Keratinocyte (primary cell): ENCODE results near the gene SLC41A3. TPM values are rescaled to one million over a fixed set of nuclear protein-coding genes. Genes with fewer than 3 reads are reported as not detected.
A peak's percentile ranks its signal among the peaks of the same experiment; 100 is the strongest.

ENCODE experiments used
- DNase-seq: peaks from one replicate; pipeline ENCODE4 v3.0.0-alpha.2; 2011; ENCODE audit warnings: low read depth, missing footprints, low spot score
- FAIRE-seq: peaks from 2 replicates; lab custom pipeline; 2011; peaks lifted over from hg19 to GRCh38; lab: Jason Lieb, UNC
- H2AFZ ChIP-seq: 2 replicates; pipeline ENCODE4 v1.6.0; 2012; ENCODE audit warnings: low read length, control low read depth, inconsistent platforms; ENCODE audit not compliant: control insufficient read depth
- H3K27ac ChIP-seq: 2 replicates; pipeline ENCODE4 v1.5.1; 2011; ENCODE audit warnings: low read length; ENCODE audit not compliant: control insufficient read depth, insufficient read depth
- H3K27me3 ChIP-seq: 3 replicates; pipeline ENCODE4 v1.6.0; 2011; ENCODE audit warnings: low read length; ENCODE audit not compliant: control insufficient read depth, insufficient read depth; ENCODE audit errors: extremely low read depth
- H3K36me3 ChIP-seq, 2 experiments: 2 replicates in 1 of 2; 3 replicates in 1 of 2; pipeline ENCODE4 v1.5.1; 2011; ENCODE audit warnings: low read length in 2 of 2, mild to moderate bottlenecking in 1 of 2; ENCODE audit not compliant: control insufficient read depth in 2 of 2, insufficient read depth in 2 of 2; ENCODE audit errors: extremely low read depth in 1 of 2
- H3K4me1 ChIP-seq: 3 replicates; pipeline ENCODE4 v1.5.1; 2011; ENCODE audit warnings: low read length; ENCODE audit not compliant: control insufficient read depth, insufficient read depth; ENCODE audit errors: extremely low read depth
- H3K4me2 ChIP-seq: 3 replicates; pipeline ENCODE4 v1.6.0; 2011; ENCODE audit warnings: low read depth, low read length; ENCODE audit not compliant: control insufficient read depth, insufficient read depth; ENCODE audit errors: extremely low read depth
- H3K4me3 ChIP-seq, 3 experiments: fragments of 200-600 bp in 1 of 3; sonication (generic) in 1 of 3; 2 replicates in 2 of 3; 3 replicates in 1 of 3; pipeline ENCODE4 v1.5.1; 2011 to 2016; ENCODE audit warnings: low read length in 3 of 3, mild to moderate bottlenecking in 3 of 3, control low read depth in 2 of 3, inconsistent platforms in 1 of 3, low read depth in 1 of 3, mixed read lengths in 1 of 3, mixed run types in 1 of 3, moderate library complexity in 1 of 3; ENCODE audit not compliant: control insufficient read depth in 2 of 3, insufficient read depth in 2 of 3; ENCODE audit errors: extremely low read depth in 1 of 3
- H3K79me2 ChIP-seq: 2 replicates; pipeline ENCODE4 v1.6.0; 2012; ENCODE audit warnings: low read length; ENCODE audit not compliant: control insufficient read depth, insufficient read depth
- H3K9ac ChIP-seq: 3 replicates; pipeline ENCODE4 v1.6.0; 2011; ENCODE audit warnings: low read length; ENCODE audit not compliant: control insufficient read depth, insufficient read depth; ENCODE audit errors: extremely low read depth
- H3K9me1 ChIP-seq: 3 replicates; pipeline ENCODE4 v1.6.0; 2011; ENCODE audit warnings: low read length; ENCODE audit not compliant: control insufficient read depth, insufficient read depth; ENCODE audit errors: extremely low read depth
- H3K9me3 ChIP-seq: 2 replicates; pipeline ENCODE4 v1.5.1; 2012; ENCODE audit warnings: low read depth, low read length; ENCODE audit not compliant: control insufficient read depth
- H4K20me1 ChIP-seq: 3 replicates; pipeline ENCODE4 v1.6.0; 2011; ENCODE audit warnings: low read length; ENCODE audit not compliant: control insufficient read depth, insufficient read depth; ENCODE audit errors: extremely low read depth
- CTCF ChIP-seq, 3 experiments: IDR thresholded peaks in 1 of 3; conservative IDR thresholded peaks in 1 of 3; optimal IDR thresholded peaks in 1 of 3; 2 replicates in 2 of 3; 3 replicates in 1 of 3; pipeline versions ENCODE3 to v1.5.1; 2011; ENCODE audit warnings: low read length in 3 of 3, mild to moderate bottlenecking in 3 of 3, moderate library complexity in 2 of 3, control low read depth in 1 of 3, inconsistent platforms in 1 of 3; ENCODE audit not compliant: insufficient read depth in 2 of 3; ENCODE audit errors: extremely low read depth in 1 of 3
- EZH2 ChIP-seq: IDR thresholded peaks from one replicate; pipeline ENCODE4 v1.6.1; 2012; ENCODE audit warnings: inconsistent platforms, mild to moderate bottlenecking, low read length, moderate library complexity
- dilution Hi-C: fragments of 300-500 bp; cut with MboI; formaldehyde crosslinking; loops from one replicate; pipeline ENCODE4 v1.7.0; 2020; ENCODE audit warnings: low sequenced_read_pairs; ENCODE audit not compliant: extremely low pct_ligation_motif_present
- polyA plus RNA-seq, 5 experiments: library from polyadenylated mRNA; depleted of rRNA in 3 of 5; stranded (reverse) in 3 of 5; stranded (forward) in 1 of 5; unstranded in 1 of 5; fragments of >200 nt; gene quantifications; 1 replicate in 1 of 5; 2 replicates in 3 of 5; 3 replicates in 1 of 5; pipeline versions ENCODE4 v1.2.1 to v1.2.3, GENCODE V29; 2011 to 2012; ENCODE audit warnings: missing spikeins in 2 of 5, low read depth in 1 of 5, low replicate concordance in 1 of 5

Gene SLC41A3
- polyA plus RNA-seq, 1 donor (not counting 4 experiments of a cell fraction or from before 2014, with no cell fraction given) = 30.2 TPM

GRCh38 chr3:126083511-126083912 is 412 bp downstream of the SLC41A3 start:
- Histone ChIP-seq H3K4me2 (peak overlapping the region; percentile 91), H3K9me3 (no peaks in the 10 kb centered on the region), H3K9ac (peak overlapping the region; percentile 78), H3K4me1 (peaks cover 19% of the 10 kb centered on the region), H3K9me1 (no peaks in the 10 kb centered on the region), H3K27ac (peak overlapping the region; percentile 64), H4K20me1 (no peaks in the 10 kb centered on the region), H3K27me3 (no peaks in the 10 kb centered on the region), H3K36me3 (no peaks in the 10 kb centered on the region), H3K79me2 (no peaks in the 10 kb centered on the region), H2AFZ (peak overlapping the region; percentile 57), H3K4me3 (peak overlapping the region; percentile 61 to 76 (median 64))
- FAIRE-seq (no peak), DNase-seq (no peak)
- TF ChIP-seq EZH2 = no peak
- no peak for TF ChIP-seq CTCF (optimal IDR thresholded peaks at IDR 0.05 in 1 of 3, IDR thresholded peaks at IDR 0.05 in 1 of 3, conservative IDR thresholded peaks at IDR 0.05 in 1 of 3; ENCODE audit: extremely low read depth in 1 of 3, insufficient read depth in 2 of 3, low read length in 3 of 3)
- dilution Hi-C loops = no loop called here

GRCh38 chr3:126083138-126083445 is 832 bp downstream of the SLC41A3 start:
- H2AFZ ChIP-seq = no peak overlapping the region
- no peak for FAIRE-seq
- TF ChIP-seq CTCF (optimal IDR thresholded peaks at IDR 0.05 in 1 of 3, IDR thresholded peaks at IDR 0.05 in 1 of 3, conservative IDR thresholded peaks at IDR 0.05 in 1 of 3; ENCODE audit: extremely low read depth in 1 of 3, insufficient read depth in 2 of 3, low read length in 3 of 3) = no peak
- no peak for TF ChIP-seq EZH2

More at GRCh38 chr3:126083138-126083445, 832 bp downstream of the SLC41A3 start:
- dilution Hi-C loops = no loop called here
- DNase-seq = no peak
- Histone ChIP-seq H3K9me1 (no peaks in the 10 kb centered on the region), H3K27ac (peak overlapping the region; percentile 64), H3K9me3 (no peaks in the 10 kb centered on the region), H3K79me2 (no peaks in the 10 kb centered on the region), H3K9ac (peak overlapping the region; percentile 78), H3K36me3 (no peaks in the 10 kb centered on the region), H3K4me1 (peaks cover 19% of the 10 kb centered on the region), H3K4me3 (peak overlapping the region; percentile 61 to 76 (median 64)), H3K27me3 (no peaks in the 10 kb centered on the region), H4K20me1 (no peaks in the 10 kb centered on the region), H3K4me2 (peak overlapping the region; percentile 91)
